K562 treated with DMSO at 1 percent for 4 hours (cell line): ENCODE measurements around the gene CELA3A. TPM values are rescaled to one million over a fixed set of nuclear protein-coding genes. Genes with fewer than 3 reads are reported as not detected.

Experiments
- total RNA-seq: library from RNA; unstranded; fragments of 300-600 nt; gene quantifications from 2 replicates; pipeline ENCODE4 v1.2.3, GENCODE V29; 2022; ENCODE audit not compliant: insufficient read depth

Gene CELA3A
- total RNA-seq, result not detected in 2 replicates

GRCh38 chr1:22001409-22001808, at the start of gene CELA3A:
TSS of gene CELA3A (plus strand) at chr1:22001657. CDS start at chr1:22001675, 18 bp downstream.

GRCh38 chr1:21976703-21977239, 24.7 kb upstream of the CELA3A start, which contains the start of gene CELA3B:
TSS of gene CELA3B (plus strand) at chr1:21977022. CDS start at chr1:21977040, 18 bp downstream.

GRCh38 chr1:22052115-22053016, 50.9 kb downstream of the CELA3A start, which contains the start of gene CDC42:
TSS of gene CDC42 (plus strand) at chr1:22052709. CDS start at chr1:22078479, 25,770 bp downstream.

Other genes starting within 250 kb of the CELA3A start
- gene USP48, start 218.5 kb upstream of the CELA3A start, total RNA-seq, result 68.5 and 79.3 TPM in 2 replicates
- gene LDLRAD2, start 189.4 kb upstream of the CELA3A start, total RNA-seq, result 2.5 TPM in 1 of 2 replicates, not detected in the other
- gene HSPG2, start 64.3 kb upstream of the CELA3A start, total RNA-seq, result 76.8 and 114 TPM in 2 replicates
- gene CELA3B, start 24.6 kb upstream of the CELA3A start, total RNA-seq, result not detected in 2 replicates
- gene CDC42, start 51.1 kb downstream of the CELA3A start, total RNA-seq, result 103 and 120 TPM in 2 replicates
- gene WNT4, start 141.4 kb downstream of the CELA3A start, total RNA-seq, result not detected in 2 replicates